Transverse colon (tissue), 3 donors: Measurements from ENCODE around the gene ADAM12.

Experiments
- EP300 ChIP-seq: sonication (generic); formaldehyde crosslinking; IDR thresholded peaks from one replicate; pipeline ENCODE4 v1.6.1; 2017; ENCODE audit warnings: antibody characterized with exemption, low read depth
- POLR2A ChIP-seq: fragments of 450-650 bp; IDR thresholded peaks from one replicate; pipeline ENCODE4 v1.6.1; 2016; ENCODE audit warnings: antibody characterized with exemption, mild to moderate bottlenecking, moderate library complexity
- TF ChIP-seq, protein P1 (sequence below), 5 experiments: fragments of 200-600 bp in 3 of 5; fragments of 450-650 bp in 2 of 5; sonication (generic) in 3 of 5; IDR thresholded peaks; 1 replicate in 2 of 5; 2 replicates in 3 of 5; pipeline ENCODE4 v1.5.1; 2016 to 2017; ENCODE audit warnings: antibody characterized with exemption in 5 of 5, inconsistent platforms in 3 of 5, mild to moderate bottlenecking in 2 of 5, moderate library complexity in 1 of 5

GRCh38 chr10:126264102-126265018, 123.9 kb downstream of the ADAM12 start:
- TF ChIP-seq, protein P1, sequence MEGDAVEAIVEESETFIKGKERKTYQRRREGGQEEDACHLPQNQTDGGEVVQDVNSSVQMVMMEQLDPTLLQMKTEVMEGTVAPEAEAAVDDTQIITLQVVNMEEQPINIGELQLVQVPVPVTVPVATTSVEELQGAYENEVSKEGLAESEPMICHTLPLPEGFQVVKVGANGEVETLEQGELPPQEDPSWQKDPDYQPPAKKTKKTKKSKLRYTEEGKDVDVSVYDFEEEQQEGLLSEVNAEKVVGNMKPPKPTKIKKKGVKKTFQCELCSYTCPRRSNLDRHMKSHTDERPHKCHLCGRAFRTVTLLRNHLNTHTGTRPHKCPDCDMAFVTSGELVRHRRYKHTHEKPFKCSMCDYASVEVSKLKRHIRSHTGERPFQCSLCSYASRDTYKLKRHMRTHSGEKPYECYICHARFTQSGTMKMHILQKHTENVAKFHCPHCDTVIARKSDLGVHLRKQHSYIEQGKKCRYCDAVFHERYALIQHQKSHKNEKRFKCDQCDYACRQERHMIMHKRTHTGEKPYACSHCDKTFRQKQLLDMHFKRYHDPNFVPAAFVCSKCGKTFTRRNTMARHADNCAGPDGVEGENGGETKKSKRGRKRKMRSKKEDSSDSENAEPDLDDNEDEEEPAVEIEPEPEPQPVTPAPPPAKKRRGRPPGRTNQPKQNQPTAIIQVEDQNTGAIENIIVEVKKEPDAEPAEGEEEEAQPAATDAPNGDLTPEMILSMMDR (IDR thresholded peaks at IDR 0.05) = no peak
- TF ChIP-seq POLR2A = no peak
- no peak for TF ChIP-seq EP300
